HepG2 (cell line): ENCODE data around the gene HPS4. TPM values are rescaled to one million over a fixed set of nuclear protein-coding genes. Genes with fewer than 3 reads are reported as not detected.

Experiments used
- ATAC-seq: fragments of 200-7000 bp; cut with Tn5 transposase; 3 replicates; pipeline ENCODE4 v1.9.1; 2020; ENCODE audit warnings: mild to moderate bottlenecking, moderate library complexity
- BruUV-seq: library from RNA; stranded (reverse); fragments of 400-500 nt; replicated peaks from 2 replicates; lab custom pipeline; 2021; lab: Mats Ljungman, UMichigan
- CTCF ChIA-PET: fragments of 300-600 bp; formaldehyde crosslinking; extraction: SDS; loops from one replicate; lab custom pipeline; 2021; ENCODE audit warnings: low total read pairs, inconsistent platforms, low intra/inter-chr PET ratio; lab: Yijun Ruan, JAX
- POLR2A ChIA-PET: fragments of 350-600 bp; sonication (Branson Sonifier 250); formaldehyde crosslinking; loops from one replicate; lab custom pipeline; 2020; ENCODE audit warnings: antibody characterized with exemption, inconsistent platforms; lab: Yijun Ruan, JAX
- DNase-seq: peaks from one replicate; pipeline ENCODE4 v3.0.0-alpha.2; 2015; ENCODE audit warnings: low spot score
- FAIRE-seq: peaks from 3 replicates; lab custom pipeline; 2011; peaks lifted over from hg19 to GRCh38; lab: Jason Lieb, UNC
- H2AFZ ChIP-seq: one replicate; pipeline ENCODE4 v1.6.1; 2011; ENCODE audit warnings: low read length, inconsistent platforms
- H3K27ac ChIP-seq: fragments of 300-600 bp; 3 replicates; pipeline ENCODE4 v1.8.0; 2011; ENCODE audit warnings: mixed run types, mild to moderate bottlenecking, mixed read lengths, low read length, inconsistent platforms; ENCODE audit not compliant: insufficient read depth; ENCODE audit errors: extremely low read length
- H3K27me3 ChIP-seq, 2 experiments: fragments of 200-600 bp in 1 of 2; 2 replicates in 1 of 2; 3 replicates in 1 of 2; pipeline versions ENCODE4 v1.6.0 to v1.8.0; 2011; ENCODE audit warnings: low read length in 2 of 2, mild to moderate bottlenecking in 2 of 2, moderate library complexity in 2 of 2, inconsistent platforms in 1 of 2; ENCODE audit not compliant: insufficient read depth in 2 of 2, control insufficient read depth in 1 of 2
- H3K36me3 ChIP-seq, 2 experiments: fragments of 200-600 bp in 1 of 2; replicated peaks in 1 of 2; 2 replicates in 1 of 2; 3 replicates in 1 of 2; pipeline versions ENCODE4 v1.5.1 to v1.8.0; 2011; ENCODE audit warnings: low read length in 2 of 2, inconsistent platforms in 1 of 2; ENCODE audit not compliant: insufficient read depth in 2 of 2, control insufficient read depth in 1 of 2
- H3K4me1 ChIP-seq: 2 replicates; pipeline ENCODE4 v1.5.1; 2012; ENCODE audit warnings: low read length, inconsistent platforms; ENCODE audit not compliant: insufficient read depth
- H3K4me2 ChIP-seq: 2 replicates; pipeline ENCODE4 v1.6.0; 2011; ENCODE audit warnings: low read depth, low read length, inconsistent platforms
- H3K4me3 ChIP-seq, 3 experiments: fragments of 200-600 bp in 1 of 3; sonication (generic), shearing (Covaris generic) in 1 of 3; replicated peaks in 1 of 3; 2 replicates each; pipeline ENCODE4 v1.5.1; 2011 to 2016; ENCODE audit warnings: low read length in 3 of 3, inconsistent platforms in 2 of 3, low read depth in 2 of 3, mild to moderate bottlenecking in 2 of 3, control low read depth in 1 of 3, mixed read lengths in 1 of 3; ENCODE audit not compliant: insufficient read depth in 1 of 3
- H3K79me2 ChIP-seq: one replicate; pipeline ENCODE4 v1.6.1; 2011; ENCODE audit warnings: low read length, inconsistent platforms; ENCODE audit not compliant: insufficient read depth
- H3K9ac ChIP-seq: 2 replicates; pipeline ENCODE4 v1.6.0; 2011; ENCODE audit warnings: mild to moderate bottlenecking, low read depth, low read length, inconsistent platforms; ENCODE audit not compliant: insufficient read depth
- H3K9me3 ChIP-seq: 2 replicates; pipeline ENCODE4 v1.5.1; 2012; ENCODE audit warnings: mild to moderate bottlenecking, low read length
- H4K20me1 ChIP-seq: 2 replicates; pipeline ENCODE4 v1.6.0; 2011; ENCODE audit warnings: inconsistent platforms, mild to moderate bottlenecking, low read length, moderate library complexity; ENCODE audit not compliant: insufficient read depth
- GABPA ChIP-seq, 2 experiments: IDR thresholded peaks; 2 replicates each; pipeline ENCODE4 v1.6.1; 2011 to 2016; ENCODE audit warnings: low read depth in 2 of 2, low read length in 1 of 2, missing biosample characterization in 1 of 2, missing genetic modification characterization in 1 of 2
- HNF1B ChIP-seq: sonication (generic); formaldehyde crosslinking; IDR thresholded peaks from 2 replicates; pipeline ENCODE4 v1.5.1; 2020; ENCODE audit warnings: mild to moderate bottlenecking, moderate library complexity, missing genetic modification reagents
- TCF7L2 ChIP-seq: IDR thresholded peaks from 2 replicates; pipeline ENCODE4 v1.6.1; 2011; ENCODE audit warnings: mild to moderate bottlenecking, low read depth, low read length, moderate library complexity
- ZKSCAN8 ChIP-seq: IDR thresholded peaks from 2 replicates; pipeline ENCODE4 v1.6.1; 2016; ENCODE audit warnings: borderline replicate concordance, missing genetic modification reagents, missing compliant biosample characterization
- ZNF276 ChIP-seq: sonication (generic); formaldehyde crosslinking; IDR thresholded peaks from 2 replicates; pipeline ENCODE4 v1.4.0; 2020; ENCODE audit warnings: mild to moderate bottlenecking, low read depth, missing genetic modification reagents
- ZNF572 ChIP-seq: sonication (generic); formaldehyde crosslinking; IDR thresholded peaks from 2 replicates; pipeline ENCODE4 v1.5.1; 2020; ENCODE audit warnings: mild to moderate bottlenecking, missing genetic modification reagents
- WGBS: methylation state at CpG from one replicate; pipeline ENCODE4 v1.1.6; 2017; ENCODE audit warnings: low lambda C conversion rate; 5-methylcytosine and 5-hydroxymethylcytosine counted together
- in situ Hi-C: cut with HindIII; loops from 2 replicates; pipeline ENCODE4 v1.10.0; 2017; ENCODE audit warnings: low pct_unique_long_range_greater_than_20kb; ENCODE audit not compliant: extremely low pct_ligation_motif_present
- intact Hi-C: fragments of 100-400 bp; cut with micrococcal nuclease; formaldehyde crosslinking; loops from one replicate; pipeline ENCODE4 v1.10.0; 2022; ENCODE audit not compliant: unreplicated experiment
- polyA plus RNA-seq, 8 experiments: library from polyadenylated mRNA; depleted of rRNA in 3 of 8; stranded (reverse) in 7 of 8; unstranded in 1 of 8; fragments of >200 nt; fragmentation: Illumina TruSeq in 4 of 8; extraction: Trizol in 4 of 8; gene quantifications; 2 replicates each; pipeline versions ENCODE4 v1.2.1 to v1.2.3, GENCODE V29; 2011 to 2016; ENCODE audit warnings: low read depth in 4 of 8, missing spikeins in 1 of 8, mixed read lengths in 1 of 8; ENCODE audit not compliant: insufficient read depth in 1 of 8
- total RNA-seq, 5 experiments: library from RNA; depleted of rRNA; stranded (reverse); fragments of >200 nt; fragmentation: Illumina TruSeq; extraction: Trizol; gene quantifications; 2 replicates each; pipeline ENCODE4 v1.2.3, GENCODE V29; 2016; ENCODE audit warnings: low read depth in 1 of 5

HPS4 gene
- total and polyA plus RNA-seq, 2 of the 13 experiments (the other 11 are each of a cell fraction or from before 2014, with no cell fraction given) = 27.4 to 34.0 TPM

- peak overlapping the region; percentile 95 for H3K27ac ChIP-seq
- H2AFZ ChIP-seq = no peak overlapping the region
- H3K4me1 ChIP-seq = peaks cover 77% of the 10 kb centered on the region
- DNase-seq = no peak
- peak overlapping the region; percentile 55 to 64 (median 61); a peak in 5 of 6 replicates for H3K4me3 ChIP-seq
- TF ChIP-seq TCF7L2 = no peak
- no peak for TF ChIP-seq GABPA (IDR thresholded peaks at IDR 0.05; ENCODE audit: low read depth, low read length)
- TF ChIP-seq GABPA (CRISPR knock-in tag; IDR thresholded peaks at IDR 0.05; ENCODE audit: low read depth) = no peak
- TF ChIP-seq ZNF572 = 0 out of 2 replicates have a peak, but pooled peaks have one; percentile 37
- TF ChIP-seq ZNF276 = 0 out of 2 replicates have a peak, but pooled peaks have one; percentile 40
- TF ChIP-seq HNF1B (CRISPR knock-in tag) = peak; percentile 54; the same call in 1 of the 2 replicates
- no peak for TF ChIP-seq ZKSCAN8
- TF ChIP-seq, all 625 proteins: peak for 3
- in situ Hi-C loops = no loop called here
- ChIA-PET CTCF (no interaction called here), POLR2A (interaction anchor here (0.6 to 1.0 kb wide), 2 partner anchors 9 to 32 kb away, joined by 3 read pairs; partner anchors contain the start of gene TFIP11)
- no peaks in the 10 kb centered on the region for H4K20me1 ChIP-seq
- H3K79me2 ChIP-seq = peaks cover 85% of the 10 kb centered on the region
- peaks cover 0 to 16% of the 10 kb centered on the region in 2 experiments; a peak in 4 of 5 replicates for H3K36me3 ChIP-seq
- peak overlapping the region; percentile 83 for H3K4me2 ChIP-seq
- ATAC-seq = no peak
- no peaks in the 10 kb centered on the region; a peak in 1 of 5 replicates for H3K27me3 ChIP-seq
- 25% methylated on average over 2 of the region's 2 CpGs for WGBS
- BruUV-seq = no TSS peak
- peak overlapping the region; percentile 72 for H3K9ac ChIP-seq
- no peaks in the 10 kb centered on the region for H3K9me3 ChIP-seq
- no peak for FAIRE-seq
- intact Hi-C loops = no loop called here
These were observed 3.0 kb downstream of the HPS4 start for GRCh38 chr22:26480611-26480932.
